ENCODE measurements around the gene ADCY2. TPM values are rescaled to one million over a fixed set of nuclear protein-coding genes. Genes with fewer than 3 reads are reported as not detected.

The ADCY2 gene
- total RNA-seq, 2 experiments from 2014 or later: not detected

GRCh38 chr5:7533941-7534340 is 138.0 kb downstream of the ADCY2 start:
- intact Hi-C loops (cut with micrococcal nuclease; ENCODE audit: unreplicated experiment): no loop called here
- Histone ChIP-seq H3K4me2 (ENCODE audit: low read length) (no peak overlapping the region), H2AFZ (ENCODE audit: low read length) (no peak overlapping the region), H3K9me3 (ENCODE audit: low read length) (no peaks in the 10 kb centered on the region), H4K20me1 (ENCODE audit: insufficient read depth, low read length) (no peaks in the 10 kb centered on the region), H3K27ac (ENCODE audit: low read depth, low read length, poor library complexity, severe bottlenecking) (no peak overlapping the region), H3K9me2 (ENCODE audit: insufficient read depth, low read length) (no peaks in the 10 kb centered on the region), H3K36me3 (ENCODE audit: insufficient read depth, low read length) (no peaks in the 10 kb centered on the region), H3K4me1 (ENCODE audit: insufficient read depth, low read length, poor library complexity, severe bottlenecking) (no peaks in the 10 kb centered on the region), H3K4me3 (ENCODE audit: low read depth, low read length, poor library complexity, severe bottlenecking) (no peak overlapping the region), H3K79me2 (ENCODE audit: insufficient read depth, low read depth, low read length) (no peaks in the 10 kb centered on the region)
- POLR2A ChIA-PET: no interaction called here
- DNase-seq (ENCODE audit: low spot score): no peak
- no TSS peak for BruUV-seq (replicated peaks)
- CTCF ChIA-PET (ENCODE audit: unreplicated experiment): no interaction called here
- TF ChIP-seq EZH2phosphoT487 (IDR thresholded peaks at IDR 0.05; ENCODE audit: borderline replicate concordance, low read depth, low read length) (no peak), CTCF (conservative IDR thresholded peaks at IDR 0.05; ENCODE audit: low read length) (no peak)

GRCh38 chr5:7534505-7534904 is 138.6 kb downstream of the ADCY2 start:
- Histone ChIP-seq H3K27ac (ENCODE audit: low read depth, low read length, poor library complexity, severe bottlenecking) (no peak overlapping the region), H3K79me2 (ENCODE audit: insufficient read depth, low read depth, low read length) (no peaks in the 10 kb centered on the region), H3K4me1 (ENCODE audit: insufficient read depth, low read length, poor library complexity, severe bottlenecking) (no peaks in the 10 kb centered on the region), H3K4me2 (ENCODE audit: low read length) (no peak overlapping the region), H3K4me3 (ENCODE audit: low read depth, low read length, poor library complexity, severe bottlenecking) (no peak overlapping the region), H2AFZ (ENCODE audit: low read length) (no peak overlapping the region), H3K9me3 (ENCODE audit: low read length) (no peaks in the 10 kb centered on the region), H3K9me2 (ENCODE audit: insufficient read depth, low read length) (no peaks in the 10 kb centered on the region), H3K36me3 (ENCODE audit: insufficient read depth, low read length) (no peaks in the 10 kb centered on the region), H4K20me1 (ENCODE audit: insufficient read depth, low read length) (no peaks in the 10 kb centered on the region)
- ChIA-PET CTCF (ENCODE audit: unreplicated experiment) (no interaction called here), POLR2A (no interaction called here)
- intact Hi-C loops (cut with micrococcal nuclease; ENCODE audit: unreplicated experiment): no loop called here
- DNase-seq (ENCODE audit: low spot score): no peak
- TF ChIP-seq EZH2phosphoT487 (IDR thresholded peaks at IDR 0.05; ENCODE audit: borderline replicate concordance, low read depth, low read length) (no peak), CTCF (conservative IDR thresholded peaks at IDR 0.05; ENCODE audit: low read length) (no peak)
- no TSS peak for BruUV-seq (replicated peaks)

DNA sequence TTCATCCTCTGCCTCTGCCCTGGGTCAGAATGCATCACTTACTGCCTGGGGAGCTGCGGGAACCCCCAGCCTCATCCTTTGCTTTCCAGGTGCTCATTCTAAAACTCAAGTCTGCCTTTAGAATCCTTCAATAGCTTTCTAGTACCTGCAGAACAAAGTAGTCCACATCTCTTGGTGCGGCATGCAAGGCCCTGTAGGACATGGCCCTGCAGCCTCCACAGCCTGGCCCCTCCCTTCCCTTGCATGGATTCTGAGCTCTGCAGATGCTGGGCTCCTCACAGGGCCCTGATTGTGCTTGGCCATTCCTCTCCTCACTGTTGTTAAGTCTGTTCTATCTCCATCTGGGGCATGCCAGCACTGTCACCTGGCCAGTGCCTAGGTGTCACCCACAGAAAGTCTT is 141.6 kb downstream of the ADCY2 start:
- BruUV-seq (replicated peaks): no TSS peak
- no peak overlapping the region for H3K27ac ChIP-seq (ENCODE audit: low read depth, low read length, poor library complexity, severe bottlenecking)
- H3K9me3 ChIP-seq (ENCODE audit: low read length): no peaks in the 10 kb centered on the region
- H3K4me2 ChIP-seq (ENCODE audit: low read length): no peak overlapping the region
- no peak overlapping the region for H2AFZ ChIP-seq (ENCODE audit: low read length)
- ChIA-PET CTCF (ENCODE audit: unreplicated experiment) (no interaction called here), POLR2A (no interaction called here)
- TF ChIP-seq CTCF (conservative IDR thresholded peaks at IDR 0.05; ENCODE audit: low read length) (no peak), EZH2phosphoT487 (IDR thresholded peaks at IDR 0.05; ENCODE audit: borderline replicate concordance, low read depth, low read length) (no peak)
- intact Hi-C loops (cut with micrococcal nuclease; ENCODE audit: unreplicated experiment): no loop called here
- H3K79me2 ChIP-seq (ENCODE audit: insufficient read depth, low read depth, low read length): no peaks in the 10 kb centered on the region
- H3K4me3 ChIP-seq (ENCODE audit: low read depth, low read length, poor library complexity, severe bottlenecking): no peak overlapping the region
- H3K4me1 ChIP-seq (ENCODE audit: insufficient read depth, low read length, poor library complexity, severe bottlenecking): no peaks in the 10 kb centered on the region
- H3K9me2 ChIP-seq (ENCODE audit: insufficient read depth, low read length): no peaks in the 10 kb centered on the region
- no peaks in the 10 kb centered on the region for H4K20me1 ChIP-seq (ENCODE audit: insufficient read depth, low read length)
- DNase-seq (ENCODE audit: low spot score): no peak
- no peaks in the 10 kb centered on the region for H3K36me3 ChIP-seq (ENCODE audit: insufficient read depth, low read length)

Data from OCI-LY7 (cell line).